GM19238 (cell line): ENCODE results near the gene PCDHGA2.
"Not testable (repeated sequence)": the region's sequence is repeated elsewhere in the genome, so short reads cannot be mapped to it uniquely, and the experiment has no call there.

Experiments
- DNase-seq: peaks from one replicate; pipeline ENCODE4 v3.0.0; 2011; ENCODE audit warnings: low spot score; ENCODE audit not compliant: insufficient read length

The PCDHGA2 gene

DNA sequence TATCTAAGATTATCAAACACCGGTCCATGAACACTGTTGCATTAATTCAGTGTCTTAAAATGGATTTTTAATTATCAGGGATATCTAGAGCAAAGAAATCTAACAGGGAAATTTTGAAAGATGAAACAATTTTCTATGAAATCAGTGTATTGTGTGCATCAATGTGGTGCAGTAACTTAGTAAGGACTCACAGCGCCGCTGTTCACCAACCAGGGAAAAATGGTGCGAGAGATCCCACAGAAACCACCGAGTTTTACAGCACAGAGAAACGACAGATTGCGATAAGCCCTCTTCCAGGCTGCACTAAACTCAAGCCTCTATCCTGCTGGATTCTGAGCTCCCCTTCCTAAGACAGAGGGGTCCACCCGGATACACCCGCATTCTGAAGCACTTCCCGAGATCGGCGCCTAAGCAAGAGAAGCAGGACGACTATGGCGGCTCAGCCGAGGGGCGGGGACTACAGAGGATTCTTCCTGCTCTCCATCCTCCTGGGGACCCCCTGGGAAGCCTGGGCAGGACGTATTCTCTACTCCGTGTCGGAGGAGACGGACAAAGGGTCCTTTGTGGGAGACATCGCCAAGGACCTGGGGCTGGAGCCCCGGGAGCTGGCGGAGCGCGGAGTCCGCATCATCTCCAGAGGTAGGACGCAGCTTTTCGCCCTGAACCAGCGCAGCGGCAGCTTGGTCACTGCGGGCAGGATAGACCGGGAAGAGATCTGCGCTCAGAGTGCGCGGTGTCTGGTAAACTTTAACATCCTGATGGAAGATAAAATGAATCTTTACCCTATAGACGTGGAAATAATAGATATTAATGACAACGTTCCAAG is 44.1 kb downstream of the PCDHGA2 start, which contains the start of gene PCDHGA7:
Gene PCDHGA7, plus strand, starts transcription at position 274 of the 826 bp plus-strand sequence. Its CDS starts 158 bp downstream, at position 432.
- no peak for DNase-seq

GRCh38 chr5:141383345-141383744 is 44.8 kb downstream of the PCDHGA2 start:
- no peak for DNase-seq

DNA sequence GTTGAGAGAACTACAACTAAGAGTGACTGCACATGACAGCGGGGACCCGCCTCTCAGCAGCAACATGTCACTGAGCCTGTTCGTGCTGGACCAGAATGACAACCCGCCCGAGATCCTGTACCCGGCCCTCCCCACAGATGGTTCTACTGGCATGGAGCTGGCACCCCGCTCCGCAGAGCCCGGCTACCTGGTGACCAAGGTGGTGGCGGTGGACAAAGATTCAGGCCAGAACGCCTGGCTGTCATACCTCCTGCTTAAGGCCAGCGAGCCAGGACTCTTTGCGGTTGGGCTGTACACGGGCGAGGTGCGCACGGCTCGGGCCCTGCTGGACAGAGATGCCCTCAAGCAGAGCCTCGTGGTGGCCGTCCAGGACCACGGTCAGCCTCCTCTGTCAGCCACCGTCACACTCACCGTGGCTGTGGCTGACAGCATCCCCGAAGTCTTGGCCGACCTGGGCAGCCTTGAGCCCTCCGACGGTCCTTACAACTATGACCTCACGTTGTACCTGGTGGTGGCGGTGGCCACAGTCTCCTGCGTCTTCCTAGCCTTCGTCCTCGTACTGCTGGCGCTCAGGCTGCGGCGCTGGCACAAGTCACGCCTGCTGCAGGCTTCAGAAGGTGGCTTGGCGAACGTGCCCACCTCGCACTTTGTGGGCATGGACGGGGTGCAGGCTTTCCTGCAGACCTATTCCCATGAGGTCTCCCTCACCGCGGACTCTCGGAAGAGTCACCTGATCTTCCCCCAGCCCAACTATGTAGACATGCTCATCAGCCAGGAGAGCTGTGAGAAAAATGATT is 46.1 kb downstream of the PCDHGA2 start:
- DNase-seq, result no peak

DNA sequence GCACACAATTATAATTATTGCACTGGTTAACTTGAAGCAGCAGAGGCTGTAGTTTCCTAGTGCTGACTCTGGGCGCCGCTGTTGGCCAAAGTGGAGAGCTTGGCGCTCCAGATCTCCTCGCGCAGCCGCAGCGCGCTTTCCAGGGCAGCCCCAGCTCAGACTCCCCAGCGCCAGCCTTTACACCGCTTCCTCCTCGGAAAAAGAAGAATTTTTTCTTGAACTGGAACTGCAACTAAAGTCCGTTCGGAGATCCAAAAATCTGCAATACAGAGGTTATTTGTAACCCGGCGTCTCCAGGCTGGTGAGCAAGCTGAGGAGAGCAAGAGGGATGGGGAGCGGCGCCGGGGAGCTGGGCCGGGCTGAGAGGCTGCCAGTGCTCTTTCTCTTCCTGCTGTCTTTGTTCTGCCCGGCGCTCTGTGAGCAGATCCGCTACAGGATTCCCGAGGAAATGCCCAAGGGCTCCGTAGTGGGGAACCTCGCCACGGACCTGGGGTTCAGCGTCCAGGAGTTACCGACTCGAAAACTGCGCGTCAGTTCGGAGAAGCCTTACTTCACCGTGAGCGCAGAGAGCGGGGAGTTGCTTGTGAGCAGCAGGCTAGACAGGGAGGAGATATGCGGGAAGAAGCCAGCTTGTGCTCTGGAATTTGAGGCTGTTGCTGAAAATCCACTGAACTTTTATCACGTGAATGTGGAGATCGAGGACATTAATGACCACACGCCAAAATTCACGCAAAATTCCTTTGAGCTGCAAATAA is 49.2 kb downstream of the PCDHGA2 start, which contains the start of gene PCDHGB4:
Gene PCDHGB4, plus strand, starts transcription at position 142 of the 755 bp plus-strand sequence. Its CDS starts 187 bp downstream, at position 329.
- DNase-seq, result not testable (repeated sequence)

GRCh38 chr5:141388661-141389060 is 50.1 kb downstream of the PCDHGA2 start:
- DNase-seq, result no peak

DNA sequence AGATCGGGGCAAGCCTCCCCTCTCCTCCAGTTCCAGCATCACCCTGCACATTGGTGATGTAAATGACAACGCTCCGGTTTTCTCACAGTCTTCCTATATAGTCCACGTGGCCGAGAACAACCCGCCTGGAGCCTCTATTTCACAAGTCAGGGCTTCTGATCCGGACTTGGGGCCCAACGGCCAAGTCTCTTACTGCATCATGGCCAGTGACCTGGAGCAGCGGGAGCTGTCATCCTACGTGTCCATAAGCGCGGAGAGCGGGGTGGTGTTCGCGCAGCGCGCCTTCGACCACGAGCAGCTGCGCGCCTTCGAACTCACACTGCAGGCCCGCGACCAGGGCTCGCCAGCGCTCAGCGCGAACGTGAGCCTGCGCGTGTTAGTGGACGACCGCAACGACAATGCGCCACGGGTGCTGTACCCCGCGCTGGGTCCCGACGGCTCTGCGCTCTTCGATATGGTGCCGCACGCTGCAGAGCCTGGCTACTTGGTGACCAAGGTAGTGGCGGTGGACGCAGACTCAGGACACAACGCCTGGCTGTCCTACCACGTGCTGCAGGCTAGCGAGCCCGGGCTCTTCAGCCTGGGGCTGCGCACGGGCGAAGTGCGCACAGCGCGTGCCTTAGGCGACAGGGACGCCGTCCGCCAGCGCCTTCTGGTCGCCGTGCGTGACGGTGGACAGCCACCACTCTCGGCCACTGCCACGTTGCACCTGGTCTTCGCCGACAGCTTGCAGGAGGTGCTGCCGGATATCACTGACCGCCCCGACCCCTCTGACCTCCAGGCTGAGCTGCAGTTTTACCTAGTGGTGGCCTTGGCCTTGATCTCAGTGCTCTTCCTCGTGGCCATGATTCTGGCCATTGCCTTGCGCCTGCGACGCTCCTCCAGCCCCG is 50.8 kb downstream of the PCDHGA2 start:
- no peak for DNase-seq

DNA sequence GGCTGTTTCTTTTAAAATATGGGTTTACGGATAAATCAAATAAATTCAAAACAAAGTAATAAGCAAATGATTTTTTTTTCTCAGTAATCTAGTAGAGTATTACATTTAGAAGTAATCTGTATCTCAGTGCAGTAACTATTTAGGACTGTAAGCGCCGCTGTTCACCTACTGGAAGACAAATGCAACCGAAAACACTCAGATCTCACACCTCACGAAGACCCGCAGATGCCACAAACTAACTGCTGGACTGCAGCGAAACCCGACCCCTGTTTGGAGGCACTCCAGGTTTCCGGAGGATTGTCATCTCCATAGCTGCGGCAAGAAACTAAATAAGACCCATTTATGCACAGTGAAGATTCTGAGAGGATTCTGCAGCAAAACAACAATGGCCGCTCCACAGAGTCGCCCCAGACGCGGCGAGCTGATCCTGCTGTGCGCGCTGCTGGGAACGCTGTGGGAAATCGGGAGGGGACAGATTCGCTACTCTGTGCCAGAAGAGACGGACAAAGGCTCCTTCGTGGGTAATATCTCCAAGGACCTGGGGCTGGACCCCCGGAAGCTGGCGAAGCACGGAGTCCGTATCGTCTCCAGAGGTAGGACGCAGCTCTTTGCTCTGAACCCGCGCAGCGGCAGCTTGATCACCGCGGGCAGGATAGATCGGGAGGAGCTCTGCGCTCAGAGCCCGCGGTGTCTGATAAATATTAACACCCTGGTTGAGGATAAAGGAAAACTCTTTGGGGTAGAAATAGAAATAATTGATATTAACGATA is 54.1 kb downstream of the PCDHGA2 start, which contains the start of gene PCDHGA8:
Gene PCDHGA8, plus strand, starts transcription at position 205 of the 770 bp plus-strand sequence. Its CDS starts 181 bp downstream, at position 386.
- no peak for DNase-seq
